ENCODE results near the gene BACH2.

The BACH2 gene

GRCh38 chr6:90238496-90239266, 58.0 kb downstream of the BACH2 start:
- no peak for DNase-seq (ENCODE audit: low read depth in 2 of 2)

GRCh38 chr6:90237350-90237990, 59.2 kb downstream of the BACH2 start:
- no peak for DNase-seq (ENCODE audit: low read depth in 2 of 2)

GRCh38 chr6:90233994-90234393, 62.6 kb downstream of the BACH2 start:
- peak; percentile 70 to 78 for DNase-seq (ENCODE audit: low read depth in 2 of 2)

GRCh38 chr6:90233213-90233612, 63.4 kb downstream of the BACH2 start:
- DNase-seq (ENCODE audit: low read depth in 2 of 2), result no peak

GRCh38 chr6:90231798-90232197, 64.8 kb downstream of the BACH2 start:
- no peak for DNase-seq (ENCODE audit: low read depth in 2 of 2)

GRCh38 chr6:90231308-90231707, 65.3 kb downstream of the BACH2 start:
- DNase-seq (ENCODE audit: low read depth in 2 of 2), result no peak

GRCh38 chr6:90230548-90231215, 66.0 kb downstream of the BACH2 start:
- DNase-seq (ENCODE audit: low read depth in 2 of 2), result no peak

DNA sequence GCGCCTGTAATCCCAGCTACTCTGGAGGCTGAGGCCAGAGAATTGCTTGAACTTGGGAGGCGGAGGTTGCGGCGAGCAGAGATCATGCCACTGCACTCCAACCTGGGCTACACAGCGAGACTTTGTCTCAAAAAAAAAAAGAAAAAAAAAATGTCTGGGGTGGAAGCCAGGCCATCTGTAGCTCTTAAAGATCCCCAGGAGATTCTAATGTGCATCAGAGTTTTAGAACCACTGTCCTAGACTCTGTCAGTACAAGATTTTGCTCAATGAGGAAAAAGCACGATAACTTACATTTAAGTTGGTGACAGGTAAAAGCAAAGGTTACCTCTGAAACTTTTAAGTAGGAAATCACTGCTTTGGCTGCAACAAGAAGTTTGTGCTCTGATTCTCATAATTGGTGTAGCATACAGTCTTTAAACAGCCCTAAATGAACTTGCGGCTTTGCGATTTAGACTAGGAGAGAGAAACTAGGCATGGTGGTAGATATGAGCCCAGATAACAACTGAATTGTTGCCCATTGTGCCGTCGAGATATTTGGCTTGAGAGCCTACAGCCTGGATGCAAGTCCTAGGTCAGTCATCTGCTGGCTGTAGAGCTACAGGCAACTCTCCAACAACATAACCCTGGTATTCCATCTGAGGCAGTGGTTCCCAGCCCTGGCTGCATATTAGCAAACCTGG, 67.2 kb downstream of the BACH2 start:
- no peak for DNase-seq (ENCODE audit: low read depth in 2 of 2)

GRCh38 chr6:90227673-90228072, 69.0 kb downstream of the BACH2 start:
- no peak for DNase-seq (ENCODE audit: low read depth in 2 of 2)

DNA sequence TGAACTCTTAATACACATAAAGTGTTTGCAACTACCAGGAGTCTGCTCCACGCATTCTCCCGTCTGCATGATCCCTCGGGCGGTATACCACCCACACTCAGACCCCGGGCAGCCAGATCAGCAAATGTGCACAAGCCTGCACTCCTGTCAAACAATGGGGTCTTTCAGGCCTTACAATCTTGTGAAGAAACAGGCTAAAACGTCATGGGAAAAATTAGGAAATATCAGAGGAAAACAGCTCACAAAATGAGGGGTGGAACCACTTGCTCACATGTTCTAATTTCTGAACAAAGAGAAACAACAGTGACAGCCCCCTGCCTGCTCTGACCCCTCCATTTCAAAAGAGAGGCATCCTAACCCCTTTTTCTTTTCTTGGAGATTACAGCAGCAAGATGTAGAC, 69.4 kb downstream of the BACH2 start:
- no peak for DNase-seq (ENCODE audit: low read depth in 2 of 2)

DNA sequence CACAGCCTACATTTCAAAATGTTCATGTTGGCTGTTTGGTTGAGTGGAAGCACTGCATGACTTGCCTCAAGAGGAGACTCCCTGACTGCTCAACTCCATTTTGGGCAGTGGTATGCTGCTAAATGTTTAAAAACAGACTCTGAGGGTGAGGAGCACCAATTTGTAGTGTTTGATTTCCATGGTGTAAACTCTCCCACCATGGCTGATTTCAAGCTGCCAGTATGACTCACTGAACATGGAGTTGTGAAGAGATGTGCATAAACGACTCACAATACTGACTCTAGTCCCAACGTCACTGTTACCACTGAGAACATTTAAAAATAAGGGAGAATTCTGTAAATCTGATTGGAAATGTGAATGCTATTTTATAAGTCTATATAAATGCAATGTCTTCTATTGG, 70.4 kb downstream of the BACH2 start:
- no peak for DNase-seq (ENCODE audit: low read depth in 2 of 2)

- no peak for DNase-seq (ENCODE audit: low read depth in 2 of 2)
These were observed 72.4 kb downstream of the BACH2 start for GRCh38 chr6:90224196-90224595.

DNA sequence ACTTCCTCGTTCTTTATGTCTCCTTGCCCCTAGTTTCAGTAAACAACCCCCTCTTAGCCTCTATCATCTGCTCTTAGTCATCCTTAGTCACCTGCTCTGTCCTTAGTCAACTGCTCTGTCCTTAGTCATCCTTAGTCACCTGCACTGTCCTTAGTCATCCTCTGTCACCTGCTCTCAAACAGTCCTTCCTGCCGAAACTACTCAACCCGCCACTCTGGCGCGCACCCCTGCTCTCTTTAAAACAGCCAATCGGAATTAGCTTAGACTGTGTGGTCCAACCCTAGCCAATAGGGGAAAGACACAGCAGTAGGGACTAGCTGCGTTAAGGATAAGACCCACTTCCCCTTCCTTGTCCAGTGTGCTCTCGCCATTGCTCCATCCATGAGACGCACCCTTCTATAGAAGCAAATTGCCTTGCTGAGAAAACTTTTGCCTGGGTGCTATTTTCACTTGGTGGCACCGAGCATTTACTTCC, 73.9 kb downstream of the BACH2 start:
- DNase-seq (ENCODE audit: low read depth in 2 of 2), result peak; percentile 55

DNA sequence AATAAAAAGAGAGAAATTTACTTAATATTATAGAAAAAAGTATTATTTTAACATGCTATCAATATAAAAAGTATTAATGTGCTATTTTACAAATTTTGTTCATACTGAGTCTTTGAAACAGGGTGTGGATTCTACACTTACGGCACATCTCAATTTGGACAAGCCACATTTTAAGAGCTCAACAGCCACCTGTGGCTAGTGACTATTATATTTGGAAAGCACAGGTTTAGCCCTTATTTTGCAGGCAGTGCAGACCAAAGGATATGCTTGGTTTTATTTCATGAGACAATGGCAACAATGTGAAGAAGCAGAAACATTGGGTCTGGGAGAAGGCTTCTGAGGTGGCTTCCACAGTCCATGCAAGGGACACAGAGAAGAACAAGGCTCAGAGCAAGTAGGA, 74.6 kb downstream of the BACH2 start:
- DNase-seq (ENCODE audit: low read depth in 2 of 2), result no peak

- no peak for DNase-seq (ENCODE audit: low read depth in 2 of 2)
These were observed 75.2 kb downstream of the BACH2 start for GRCh38 chr6:90221403-90221802.

GRCh38 chr6:90220273-90220672, 76.4 kb downstream of the BACH2 start:
- no peak for DNase-seq (ENCODE audit: low read depth in 2 of 2)

GRCh38 chr6:90219209-90219985, 77.2 kb downstream of the BACH2 start:
- DNase-seq (ENCODE audit: low read depth in 2 of 2), result no peak

GRCh38 chr6:90218959-90219208, 77.8 kb downstream of the BACH2 start:
- DNase-seq (ENCODE audit: low read depth in 2 of 2), result no peak

DNA sequence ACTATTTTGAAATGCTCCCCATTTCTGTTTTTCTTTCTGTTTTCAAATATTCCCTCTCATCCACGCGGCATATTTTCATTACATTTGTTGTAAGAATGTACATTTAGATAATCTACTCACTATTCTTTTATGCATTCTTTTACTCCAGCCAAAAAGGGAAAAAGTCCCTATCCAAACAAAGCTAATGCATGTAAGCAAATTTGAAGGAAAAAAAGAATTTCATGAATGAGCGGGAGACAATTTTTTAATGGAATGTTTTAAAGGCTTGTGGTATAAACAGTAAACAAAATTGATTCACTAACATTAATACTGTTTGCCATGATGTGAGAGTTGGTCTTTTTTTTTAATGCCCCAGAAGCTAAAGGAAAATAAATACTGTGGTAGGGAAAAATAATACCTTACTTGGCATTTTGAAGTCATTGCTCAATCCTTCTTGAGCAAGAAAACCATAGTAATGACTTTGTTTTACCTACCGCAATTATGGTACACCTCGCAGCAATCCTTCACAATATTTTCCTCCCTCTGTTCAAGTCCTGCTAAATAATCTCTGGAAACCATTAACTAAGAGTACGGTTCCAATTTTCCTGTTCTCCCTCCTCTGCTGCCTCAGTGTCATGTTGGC, 79.0 kb downstream of the BACH2 start:
- DNase-seq (ENCODE audit: low read depth in 2 of 2), result no peak

DNA sequence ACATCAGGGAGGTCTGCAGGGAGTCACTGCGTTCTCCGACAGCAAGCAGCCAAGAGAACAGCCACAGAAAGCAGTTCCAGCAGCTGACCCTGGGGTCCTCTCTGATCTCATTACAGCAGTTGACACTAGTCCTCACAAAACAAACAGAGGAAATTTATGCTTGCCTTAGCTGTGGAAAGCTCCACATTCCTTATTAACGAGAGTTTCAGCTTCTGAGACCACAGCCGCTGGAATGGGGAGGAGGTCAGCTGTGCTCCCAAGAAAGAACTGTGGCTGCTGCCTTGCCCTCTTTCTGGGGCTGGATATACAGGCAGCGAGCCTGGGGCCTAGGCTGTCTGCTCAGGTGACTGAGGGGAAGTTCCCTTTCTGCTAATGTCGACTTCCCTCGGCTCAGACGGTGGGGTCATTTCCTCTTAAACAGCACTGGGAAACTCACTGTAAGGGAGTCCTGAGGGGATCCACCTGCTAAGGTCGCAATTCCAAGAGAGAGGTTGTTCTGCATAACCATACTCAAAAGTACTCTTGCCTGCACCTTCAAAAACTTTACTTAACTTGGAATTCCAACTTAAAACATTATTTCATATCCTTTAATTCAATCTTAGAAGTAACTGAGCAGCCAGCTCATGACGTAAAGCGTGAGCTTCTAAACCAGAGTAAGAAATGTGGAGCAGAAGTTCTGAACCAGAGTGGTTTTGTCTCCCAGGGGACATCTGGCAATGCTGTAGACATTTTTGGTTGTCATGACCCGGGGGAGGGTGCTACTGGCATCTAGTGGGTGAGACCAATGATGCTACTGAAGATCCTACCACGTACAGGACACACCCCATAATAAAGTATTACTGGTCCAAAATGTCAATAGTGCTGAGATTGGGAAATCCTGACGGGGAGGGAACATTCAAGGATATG, 80.3 kb downstream of the BACH2 start:
- peak in 1 of 2 donors; percentile 20 for DNase-seq (ENCODE audit: low read depth in 2 of 2)
